Measurements from ENCODE around the gene MOB3C.

MOB3C gene

GRCh38 chr1:46575300-46575699 lies 41.3 kb downstream of the MOB3C start:
- DNase-seq (ENCODE audit: low spot score), result no peak

- no peak for DNase-seq (ENCODE audit: low spot score)
Measured at GRCh38 chr1:46571691-46572225, 44.9 kb downstream of the MOB3C start.

GRCh38 chr1:46569884-46570725 lies 46.5 kb downstream of the MOB3C start:
- DNase-seq (ENCODE audit: low spot score), result no peak

- DNase-seq (ENCODE audit: low spot score), result no peak
Measured at GRCh38 chr1:46569116-46569515, 47.5 kb downstream of the MOB3C start.

GRCh38 chr1:46568461-46568891 lies 48.1 kb downstream of the MOB3C start:
- DNase-seq (ENCODE audit: low spot score), result no peak

- DNase-seq (ENCODE audit: low spot score), result no peak
Measured at GRCh38 chr1:46563341-46563740, 53.3 kb downstream of the MOB3C start.

- no peak for DNase-seq (ENCODE audit: low spot score)
Measured at GRCh38 chr1:46562498-46562897, 54.1 kb downstream of the MOB3C start.

- DNase-seq (ENCODE audit: low spot score), result no peak
Measured at GRCh38 chr1:46558966-46559365, 57.6 kb downstream of the MOB3C start.

- DNase-seq (ENCODE audit: low spot score), result no peak
Measured at GRCh38 chr1:46558141-46558963, 58.3 kb downstream of the MOB3C start.
